Fibroblast of lung (primary cell): ENCODE measurements around the gene NUDT4B.
"Not testable (repeated sequence)": the region's sequence is repeated elsewhere in the genome, so short reads cannot be mapped to it uniquely, and the experiment has no call there.

Source experiments
- CTCF ChIP-seq, 2 donors: IDR thresholded peaks in 1 of 2; conservative IDR thresholded peaks in 1 of 2; 1 replicate in 1 of 2; 2 replicates in 1 of 2; pipeline ENCODE4 v1.5.1; 2011 to 2012; ENCODE audit warnings: low read length in 2 of 2, control low read depth in 1 of 2, inconsistent platforms in 1 of 2, low read depth in 1 of 2, mild to moderate bottlenecking in 1 of 2
- EZH2 ChIP-seq: IDR thresholded peaks from 2 replicates; pipeline ENCODE4 v1.5.1; 2012; ENCODE audit warnings: low read length, control low read depth, mild to moderate bottlenecking; ENCODE audit errors: missing control alignments

GRCh38 chr1:148758925-148759324 lies 10.4 kb downstream of the NUDT4B start:
- not testable (repeated sequence) for TF ChIP-seq CTCF (conservative IDR thresholded peaks at IDR 0.05 in 1 of 2, IDR thresholded peaks at IDR 0.05 in 1 of 2; ENCODE audit: low read depth in 1 of 2, low read length in 2 of 2); EZH2
